Body of pancreas (tissue), 4 donors: ENCODE data around the gene PTPRN2.

Source experiments
- POLR2A ChIP-seq, 3 donors: fragments of 450-650 bp; IDR thresholded peaks; one replicate each; pipeline ENCODE4 v1.6.1; 2016; ENCODE audit warnings: antibody characterized with exemption in 3 of 3, mild to moderate bottlenecking in 2 of 3
- TF ChIP-seq, protein P1 (sequence below), 7 experiments: fragments of 450-650 bp in 4 of 7; fragments of 200-600 bp in 3 of 7; sonication (generic) in 3 of 7; IDR thresholded peaks; one replicate each; pipeline ENCODE4 v1.5.1; 2016 to 2019; ENCODE audit warnings: antibody characterized with exemption in 7 of 7

DNA sequence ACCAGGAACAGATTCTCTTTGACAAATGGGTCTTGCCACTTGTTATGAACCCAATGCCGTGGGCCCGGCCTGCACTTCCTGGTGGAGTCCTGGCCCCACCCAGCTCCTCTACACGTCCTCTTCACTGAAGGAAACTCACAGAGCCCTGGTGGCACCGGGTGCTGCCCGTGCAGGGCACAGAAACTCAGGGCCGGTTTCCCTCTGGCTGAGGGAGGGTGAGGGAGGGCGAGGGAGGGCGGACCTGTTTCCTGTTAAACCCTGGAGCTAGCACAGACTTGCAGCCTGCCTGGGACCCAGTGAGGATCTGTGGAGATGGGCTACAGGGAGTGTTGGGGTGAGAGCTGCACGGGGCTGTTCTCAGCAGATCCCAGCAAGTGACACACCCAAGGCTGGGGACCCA, 596.3 kb downstream of the PTPRN2 start:
- TF ChIP-seq, protein P1, sequence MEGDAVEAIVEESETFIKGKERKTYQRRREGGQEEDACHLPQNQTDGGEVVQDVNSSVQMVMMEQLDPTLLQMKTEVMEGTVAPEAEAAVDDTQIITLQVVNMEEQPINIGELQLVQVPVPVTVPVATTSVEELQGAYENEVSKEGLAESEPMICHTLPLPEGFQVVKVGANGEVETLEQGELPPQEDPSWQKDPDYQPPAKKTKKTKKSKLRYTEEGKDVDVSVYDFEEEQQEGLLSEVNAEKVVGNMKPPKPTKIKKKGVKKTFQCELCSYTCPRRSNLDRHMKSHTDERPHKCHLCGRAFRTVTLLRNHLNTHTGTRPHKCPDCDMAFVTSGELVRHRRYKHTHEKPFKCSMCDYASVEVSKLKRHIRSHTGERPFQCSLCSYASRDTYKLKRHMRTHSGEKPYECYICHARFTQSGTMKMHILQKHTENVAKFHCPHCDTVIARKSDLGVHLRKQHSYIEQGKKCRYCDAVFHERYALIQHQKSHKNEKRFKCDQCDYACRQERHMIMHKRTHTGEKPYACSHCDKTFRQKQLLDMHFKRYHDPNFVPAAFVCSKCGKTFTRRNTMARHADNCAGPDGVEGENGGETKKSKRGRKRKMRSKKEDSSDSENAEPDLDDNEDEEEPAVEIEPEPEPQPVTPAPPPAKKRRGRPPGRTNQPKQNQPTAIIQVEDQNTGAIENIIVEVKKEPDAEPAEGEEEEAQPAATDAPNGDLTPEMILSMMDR (IDR thresholded peaks at IDR 0.05), result no peak
- no peak for TF ChIP-seq POLR2A (IDR thresholded peaks at IDR 0.05)
